K562 (cell line): Measurements from ENCODE around the gene RAPSN. TPM values are rescaled to one million over a fixed set of nuclear protein-coding genes. Genes with fewer than 3 reads are reported as not detected.

Source experiments
- CBX1 ChIP-seq: sonication (generic); IDR thresholded peaks from 2 replicates; pipeline ENCODE4 v1.6.1; 2016; ENCODE audit warnings: antibody characterized with exemption, low read depth, mild to moderate bottlenecking
- DMBX1 ChIP-seq: fragments of 250-450 bp; sonication (Bioruptor Pico); IDR thresholded peaks from 2 replicates; pipeline ENCODE4 v1.8.0; 2022; ENCODE audit warnings: inconsistent platforms, mild to moderate bottlenecking, moderate library complexity, borderline replicate concordance
- ELF2 ChIP-seq: fragments of 250-450 bp; sonication (Bioruptor Pico); IDR thresholded peaks from 2 replicates; pipeline ENCODE4 v1.5.0; 2021; ENCODE audit warnings: mild to moderate bottlenecking
- FOXK2 ChIP-seq, 2 experiments: fragments of 450-650 bp; IDR thresholded peaks in 1 of 2; conservative IDR thresholded peaks in 1 of 2; 2 replicates each; pipeline ENCODE4 v1.6.1; 2016; ENCODE audit warnings: low read depth in 2 of 2, mild to moderate bottlenecking in 1 of 2
- HMGN3 ChIP-seq: IDR thresholded peaks from 2 replicates; pipeline ENCODE4 v1.6.1; 2011; ENCODE audit warnings: borderline replicate concordance, low read depth, mild to moderate bottlenecking, mixed read lengths, low read length; ENCODE audit not compliant: insufficient read length; ENCODE audit errors: extremely low read depth
- IRF9 ChIP-seq: fragments of 450-650 bp; IDR thresholded peaks from 2 replicates; pipeline ENCODE4 v1.6.1; 2016; ENCODE audit warnings: missing biosample characterization, missing genetic modification characterization
- KLF6 ChIP-seq: fragments of 250-450 bp; sonication (Bioruptor Pico); IDR thresholded peaks from 2 replicates; pipeline ENCODE4 v1.4.0; 2020; ENCODE audit warnings: mild to moderate bottlenecking, moderate library complexity, borderline replicate concordance
- MTA3 ChIP-seq: fragments of 450-650 bp; formaldehyde crosslinking; IDR thresholded peaks from 2 replicates; pipeline ENCODE4 v1.6.1; 2017; ENCODE audit warnings: mild to moderate bottlenecking, borderline replicate concordance
- NFIC ChIP-seq: fragments of 450-650 bp; IDR thresholded peaks from 2 replicates; pipeline ENCODE4 v1.6.1; 2017; ENCODE audit warnings: mild to moderate bottlenecking, inconsistent platforms
- NFYB ChIP-seq: IDR thresholded peaks from 2 replicates; pipeline ENCODE4 v1.6.1; 2011; ENCODE audit warnings: mild to moderate bottlenecking, moderate library complexity; ENCODE audit not compliant: insufficient read length; ENCODE audit errors: extremely low read depth
- PRPF4 ChIP-seq: fragments of 200-400 bp; formaldehyde crosslinking; IDR thresholded peaks from one replicate; pipeline ENCODE4 v1.6.1; 2017; ENCODE audit warnings: low read length, low read depth, mild to moderate bottlenecking; ENCODE audit not compliant: insufficient read depth, poor library complexity, severe bottlenecking
- RBM22 ChIP-seq: fragments of 200-400 bp; formaldehyde crosslinking; IDR thresholded peaks from 2 replicates; pipeline ENCODE4 v1.6.1; 2018; ENCODE audit warnings: low read length, low read depth; ENCODE audit not compliant: poor library complexity, severe bottlenecking
- SMARCB1 ChIP-seq: IDR thresholded peaks from 2 replicates; pipeline ENCODE4 v1.6.1; 2011; ENCODE audit warnings: improper control_type of control experiment, low read depth; ENCODE audit not compliant: insufficient read length
- TGIF2 ChIP-seq: sonication (generic); formaldehyde crosslinking; IDR thresholded peaks from 2 replicates; pipeline ENCODE4 v1.8.1; 2022; ENCODE audit warnings: mild to moderate bottlenecking, missing genetic modification reagents, moderate library complexity
- ZBTB2 ChIP-seq: fragments of 450-650 bp; IDR thresholded peaks from 2 replicates; pipeline ENCODE4 v1.6.1; 2016; ENCODE audit warnings: antibody characterized with exemption
- ZBTB5 ChIP-seq: fragments of 450-650 bp; IDR thresholded peaks from 2 replicates; pipeline ENCODE4 v1.6.1; 2017; ENCODE audit warnings: antibody characterized with exemption
- ZNF12 ChIP-seq: sonication (generic); formaldehyde crosslinking; IDR thresholded peaks from 2 replicates; pipeline ENCODE4 v1.4.0; 2020; ENCODE audit warnings: mild to moderate bottlenecking, missing genetic modification reagents
- ZNF165 ChIP-seq: fragments of 250-450 bp; sonication (Bioruptor Pico); IDR thresholded peaks from 2 replicates; pipeline ENCODE4 v1.4.0; 2020; ENCODE audit warnings: borderline replicate concordance
- ZNF212 ChIP-seq: fragments of 450-650 bp; formaldehyde crosslinking; IDR thresholded peaks from 2 replicates; pipeline ENCODE4 v1.4.0; 2020; ENCODE audit warnings: mild to moderate bottlenecking
- ZNF57 ChIP-seq: fragments of 450-650 bp; formaldehyde crosslinking; IDR thresholded peaks from 2 replicates; pipeline ENCODE4 v1.4.0; 2020; ENCODE audit warnings: mild to moderate bottlenecking, moderate library complexity
- polyA plus RNA-seq, 8 experiments: library from polyadenylated mRNA; depleted of rRNA in 4 of 8; stranded (reverse) in 5 of 8; unstranded in 3 of 8; fragments of >200 nt; fragmentation: Nextera tagmentation in 2 of 8; fragmentation: Illumina TruSeq in 1 of 8; extraction: Ambion mirVana in 2 of 8; extraction: Trizol in 1 of 8; gene quantifications; 2 replicates each; pipeline versions ENCODE4 v1.2.1 to v1.2.3, GENCODE V29; 2011 to 2014; ENCODE audit warnings: inconsistent platforms in 1 of 8, missing spikeins in 1 of 8
- total RNA-seq, 7 experiments: library from RNA; depleted of rRNA in 6 of 7; stranded (reverse); fragments of >200 nt in 6 of 7; fragmentation: Illumina TruSeq in 2 of 7; extraction: Trizol in 2 of 7; gene quantifications; 2 replicates each; pipeline versions ENCODE4 v1.2.1 to v1.2.3, GENCODE V29; 2011 to 2021; ENCODE audit warnings: low replicate concordance in 1 of 7

Gene RAPSN
- total and polyA plus RNA-seq, 9 of the 15 experiments (the other 6 are each of a cell fraction or from before 2014, with no cell fraction given), result 0.06 to 0.11 TPM; not detected in 7

GRCh38 chr11:47394322-47395222, 54.4 kb downstream of the RAPSN start (continued):
- TF ChIP-seq ZBTB5, result no peak
- TF ChIP-seq NFYB, result no peak
- no peak for TF ChIP-seq ELF2
- TF ChIP-seq DMBX1 (CRISPR knock-in tag), result peak; percentile 78
- TF ChIP-seq PRPF4, result peak; percentile 62
- TF ChIP-seq ZNF212 (CRISPR knock-in tag), result no peak
- TF ChIP-seq RBM22, result no peak
- TF ChIP-seq KLF6 (CRISPR knock-in tag), result 0 out of 2 replicates have a peak, but pooled peaks have one; percentile 34
- peak; percentile 64 for TF ChIP-seq HMGN3
- TF ChIP-seq MTA3, result peak; percentile 45; the same call in 1 of the 2 replicates
- TF ChIP-seq CBX1, result 0 out of 2 replicates have a peak, but pooled peaks have one; percentile 61
- 0 out of 2 replicates have a peak, but pooled peaks have one; percentile 19 for TF ChIP-seq ZBTB2
- no peak for TF ChIP-seq TGIF2
- no peak; the same call in 1 of the 2 replicates for TF ChIP-seq ZNF57 (CRISPR knock-in tag)
- no peak for TF ChIP-seq ZNF165 (CRISPR knock-in tag)
- TF ChIP-seq NFIC, result no peak
- peak; percentile 19; the same call in 1 of the 2 replicates for TF ChIP-seq IRF9 (tag)
- TF ChIP-seq ZNF12 (CRISPR knock-in tag), result no peak
- peak; percentile 50 to 59; a peak in 2 of 4 replicates for TF ChIP-seq FOXK2 (conservative IDR thresholded peaks at IDR 0.05 in 1 of 2, IDR thresholded peaks at IDR 0.05 in 1 of 2; ENCODE audit: low read depth in 2 of 2)
- TF ChIP-seq SMARCB1, result no peak
